GM19238 (cell line): Measurements from ENCODE around the gene HMOX1.

Experiments used
- DNase-seq: peaks from one replicate; pipeline ENCODE4 v3.0.0; 2011; ENCODE audit warnings: low spot score; ENCODE audit not compliant: insufficient read length

Gene HMOX1

DNA sequence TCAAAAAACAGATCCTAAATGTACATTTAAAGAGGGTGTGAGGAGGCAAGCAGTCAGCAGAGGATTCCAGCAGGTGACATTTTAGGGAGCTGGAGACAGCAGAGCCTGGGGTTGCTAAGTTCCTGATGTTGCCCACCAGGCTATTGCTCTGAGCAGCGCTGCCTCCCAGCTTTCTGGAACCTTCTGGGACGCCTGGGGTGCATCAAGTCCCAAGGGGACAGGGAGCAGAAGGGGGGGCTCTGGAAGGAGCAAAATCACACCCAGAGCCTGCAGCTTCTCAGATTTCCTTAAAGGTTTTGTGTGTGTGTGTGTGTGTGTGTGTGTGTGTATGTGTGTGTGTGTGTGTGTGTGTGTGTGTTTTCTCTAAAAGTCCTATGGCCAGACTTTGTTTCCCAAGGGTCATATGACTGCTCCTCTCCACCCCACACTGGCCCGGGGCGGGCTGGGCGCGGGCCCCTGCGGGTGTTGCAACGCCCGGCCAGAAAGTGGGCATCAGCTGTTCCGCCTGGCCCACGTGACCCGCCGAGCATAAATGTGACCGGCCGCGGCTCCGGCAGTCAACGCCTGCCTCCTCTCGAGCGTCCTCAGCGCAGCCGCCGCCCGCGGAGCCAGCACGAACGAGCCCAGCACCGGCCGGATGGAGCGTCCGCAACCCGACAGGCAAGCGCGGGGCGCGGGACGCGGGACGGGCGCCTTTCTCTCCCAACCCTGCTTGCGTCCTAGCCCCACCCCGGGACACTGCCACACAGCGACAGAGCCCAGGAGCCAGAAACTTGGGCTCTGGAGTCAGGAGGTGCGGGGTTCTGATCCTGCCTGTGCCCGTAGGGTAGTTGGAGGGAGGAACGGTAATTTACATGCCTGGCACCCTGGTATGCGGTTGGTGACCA is at the start of gene HMOX1:
Gene HMOX1, plus strand, starts transcription at position 560 of the 887 bp plus-strand sequence. Its CDS starts 78 bp downstream, at position 638.
- peak; percentile 67 for DNase-seq

DNA sequence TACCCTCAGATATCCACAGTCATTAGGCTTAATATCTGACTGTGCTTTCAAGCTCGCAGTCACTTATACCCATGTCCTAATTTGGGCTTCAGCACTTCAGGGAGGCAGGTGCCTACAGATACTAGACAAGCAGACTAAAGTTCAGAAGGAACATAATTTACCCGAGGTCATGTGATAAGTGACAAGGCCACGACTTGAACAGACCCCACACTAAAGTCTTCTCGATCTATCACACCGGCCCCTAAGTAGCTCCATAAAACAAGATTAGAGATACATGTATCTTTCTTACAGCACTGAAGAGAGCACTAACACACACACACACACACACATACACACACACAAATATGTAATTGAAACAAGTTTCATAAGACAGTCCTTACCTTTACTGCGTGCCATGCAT is 48.6 kb upstream of the HMOX1 start:
- DNase-seq: no peak

DNA sequence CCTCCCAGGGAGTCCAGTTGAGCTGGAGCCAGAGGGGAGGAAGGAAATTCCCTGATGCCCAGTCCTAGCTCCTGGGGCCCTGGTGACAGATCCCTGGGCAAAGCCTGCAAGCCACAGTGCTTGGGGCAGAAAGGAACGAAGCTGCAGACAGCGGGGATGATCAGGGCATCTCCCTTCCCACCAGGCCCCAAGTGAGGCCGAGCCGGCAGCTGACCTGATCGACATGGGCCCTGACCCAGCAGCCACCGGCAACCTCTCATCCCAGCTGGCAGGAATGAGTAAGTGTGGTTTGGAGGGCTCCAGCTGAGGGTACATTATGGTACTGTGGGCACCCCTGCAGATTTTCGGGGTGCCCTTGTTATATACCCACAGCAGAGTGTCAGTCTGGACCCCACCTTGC is 47.7 kb upstream of the HMOX1 start:
- DNase-seq: no peak

DNA sequence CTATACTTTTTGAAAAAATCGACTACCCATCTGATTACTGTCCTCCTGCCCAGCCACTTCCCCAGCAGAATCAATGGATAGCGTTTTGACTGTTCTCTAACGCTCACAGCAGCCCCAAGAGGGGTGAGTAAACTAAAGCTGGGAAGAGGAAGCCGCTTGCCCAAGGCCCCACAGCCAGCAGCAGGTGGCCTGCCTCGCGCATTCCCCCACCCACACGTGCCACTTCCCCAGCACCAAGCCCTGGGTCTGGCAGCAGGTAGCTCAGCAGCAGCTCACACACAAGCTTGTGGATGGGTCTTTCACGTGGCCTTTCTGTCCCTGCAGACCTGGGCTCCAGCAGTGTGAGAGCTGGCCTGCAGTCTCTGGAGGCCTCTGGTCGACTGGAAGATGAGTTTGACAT is 46.9 kb upstream of the HMOX1 start:
- DNase-seq: no peak

DNA sequence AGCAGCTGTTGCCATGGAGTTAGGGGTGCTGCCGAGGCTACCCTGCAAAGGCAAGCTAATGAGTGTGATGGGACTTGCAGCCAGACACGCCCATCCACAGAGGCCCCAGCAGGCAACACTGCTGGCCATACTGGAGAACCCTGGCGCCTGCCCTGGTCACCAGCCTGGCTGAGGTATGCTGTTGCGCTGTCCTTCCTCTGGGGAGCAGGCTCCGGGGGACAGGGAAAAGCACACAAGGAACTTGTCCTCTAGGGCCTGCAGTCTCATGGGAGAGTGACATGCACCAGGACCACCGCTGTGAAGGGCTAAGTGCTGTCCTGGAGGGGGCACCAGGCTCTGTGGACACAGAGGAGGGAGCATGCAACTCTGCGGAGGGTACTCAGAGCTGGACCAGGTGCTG is 45.4 kb upstream of the HMOX1 start:
- no peak for DNase-seq

DNA sequence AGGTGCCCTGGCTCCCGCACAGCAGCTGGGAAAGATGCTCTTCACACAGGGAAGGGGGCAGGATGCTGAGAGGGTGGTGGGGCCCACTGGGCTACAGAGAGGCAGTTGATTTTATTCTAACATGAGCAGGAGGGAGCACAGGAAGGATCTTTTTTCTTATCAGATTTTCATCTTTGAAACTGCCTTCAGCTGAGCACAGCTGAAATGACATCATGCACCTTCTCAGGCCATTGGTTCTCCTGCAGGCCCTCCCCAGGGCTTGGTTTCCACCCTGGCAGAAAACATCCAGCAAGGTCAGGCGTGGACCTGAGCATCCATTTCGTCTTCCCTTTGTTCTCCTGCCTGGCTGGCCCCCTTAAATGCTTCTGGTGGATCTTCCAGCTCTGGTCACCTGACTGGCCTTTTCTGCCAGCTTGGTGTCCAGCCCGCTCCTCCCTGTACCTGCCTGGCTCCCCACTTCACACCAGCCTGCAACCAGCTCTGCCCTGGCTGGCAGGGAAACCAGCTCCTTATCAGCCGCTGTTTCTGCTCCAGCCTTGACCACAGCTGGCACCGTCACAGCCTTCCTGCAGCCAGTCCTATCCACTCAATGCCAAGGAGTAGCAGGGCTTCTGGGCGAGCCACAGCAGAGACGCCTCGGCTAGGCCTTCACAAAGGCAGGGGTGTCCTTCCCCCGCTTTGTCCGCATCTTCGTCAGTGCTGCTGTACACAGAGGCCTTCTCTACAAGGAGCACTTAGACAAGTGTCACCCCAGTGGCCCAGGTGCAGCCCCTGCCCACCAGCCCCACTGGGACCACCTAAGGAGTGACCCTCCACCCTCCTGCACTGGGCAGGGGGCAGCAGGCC is 44.7 kb upstream of the HMOX1 start:
- DNase-seq: no peak

GRCh38 chr22:35337932-35338331 is 43.0 kb upstream of the HMOX1 start:
- DNase-seq: no peak

DNA sequence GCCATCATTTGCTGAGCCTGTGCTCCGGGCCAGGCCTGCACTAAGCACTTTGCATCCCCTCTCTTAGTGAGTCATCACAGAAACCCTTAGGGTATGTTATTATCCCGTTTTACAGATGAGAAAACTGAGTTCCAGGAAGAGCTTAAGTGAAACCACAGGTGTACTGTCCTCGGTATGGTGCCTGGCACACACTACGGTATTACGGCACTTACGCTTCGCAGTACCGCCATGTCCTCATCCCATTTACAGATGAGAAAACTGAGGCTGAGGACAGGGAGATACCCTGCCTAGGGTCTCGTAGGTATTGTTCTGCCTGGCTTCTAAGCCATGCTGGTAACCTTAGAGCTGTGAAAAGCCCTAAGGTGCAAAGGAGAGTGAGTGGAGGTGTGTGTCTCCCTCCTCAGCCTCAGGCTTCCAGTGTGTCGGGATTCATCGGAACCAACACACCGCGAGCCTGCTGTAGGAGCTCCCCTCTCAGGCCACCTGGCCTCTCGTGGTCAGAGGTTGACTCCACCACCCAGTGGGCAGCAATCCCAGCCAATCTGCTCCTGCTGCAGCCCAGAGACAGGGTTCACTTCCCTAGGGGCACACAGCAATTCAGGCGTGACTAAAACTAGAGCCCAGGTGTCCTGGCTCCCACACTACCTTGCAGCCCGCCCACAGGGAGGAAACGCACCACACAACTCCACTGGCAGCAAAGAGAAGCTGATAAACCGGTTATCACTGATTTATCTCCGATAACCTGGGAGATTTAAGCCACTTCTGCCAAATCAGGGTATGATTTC is 39.6 kb upstream of the HMOX1 start:
- no peak for DNase-seq

GRCh38 chr22:35342390-35342789 is 38.5 kb upstream of the HMOX1 start:
- DNase-seq: no peak

GRCh38 chr22:35343664-35344550 is 37.0 kb upstream of the HMOX1 start:
- DNase-seq: no peak

DNA sequence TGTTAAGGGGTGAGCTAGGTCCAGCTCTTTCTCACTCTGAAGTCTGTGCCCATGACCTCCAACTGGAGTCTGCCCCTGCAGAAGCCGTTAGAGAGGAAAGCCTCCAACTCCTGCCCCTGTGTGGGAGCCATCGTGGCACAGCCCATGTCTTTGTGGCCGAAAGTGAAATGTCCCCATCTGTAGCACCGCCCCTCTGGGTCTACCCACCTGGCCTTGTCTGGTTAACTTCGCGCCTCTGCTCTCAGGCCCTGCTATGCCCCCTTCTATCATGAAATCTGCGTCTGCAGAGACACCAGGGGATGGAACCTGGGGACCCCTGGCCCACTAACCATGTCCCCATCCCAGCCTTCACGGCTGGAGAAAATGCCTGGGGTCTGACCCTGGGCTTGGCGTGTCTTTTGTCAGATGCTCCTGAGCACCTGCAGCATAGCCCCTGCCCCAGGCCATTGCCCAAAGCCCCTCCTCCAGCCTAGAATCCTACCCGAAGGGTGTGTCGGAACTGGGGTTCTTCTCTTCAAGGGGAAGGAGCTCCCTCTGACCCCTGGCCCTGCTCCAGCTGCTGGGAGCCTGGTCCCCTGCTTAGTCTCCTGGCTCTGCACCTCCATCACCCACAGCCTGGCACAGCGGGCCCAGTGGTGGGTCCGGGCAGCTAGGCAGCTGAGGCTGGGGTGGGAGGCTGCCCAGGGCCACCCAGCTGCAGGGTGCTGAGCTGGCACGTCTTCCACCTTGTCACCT is 35.8 kb upstream of the HMOX1 start:
- DNase-seq: no peak

- no peak for DNase-seq
Observed at GRCh38 chr22:35345808-35346505, 34.9 kb upstream of the HMOX1 start.

DNA sequence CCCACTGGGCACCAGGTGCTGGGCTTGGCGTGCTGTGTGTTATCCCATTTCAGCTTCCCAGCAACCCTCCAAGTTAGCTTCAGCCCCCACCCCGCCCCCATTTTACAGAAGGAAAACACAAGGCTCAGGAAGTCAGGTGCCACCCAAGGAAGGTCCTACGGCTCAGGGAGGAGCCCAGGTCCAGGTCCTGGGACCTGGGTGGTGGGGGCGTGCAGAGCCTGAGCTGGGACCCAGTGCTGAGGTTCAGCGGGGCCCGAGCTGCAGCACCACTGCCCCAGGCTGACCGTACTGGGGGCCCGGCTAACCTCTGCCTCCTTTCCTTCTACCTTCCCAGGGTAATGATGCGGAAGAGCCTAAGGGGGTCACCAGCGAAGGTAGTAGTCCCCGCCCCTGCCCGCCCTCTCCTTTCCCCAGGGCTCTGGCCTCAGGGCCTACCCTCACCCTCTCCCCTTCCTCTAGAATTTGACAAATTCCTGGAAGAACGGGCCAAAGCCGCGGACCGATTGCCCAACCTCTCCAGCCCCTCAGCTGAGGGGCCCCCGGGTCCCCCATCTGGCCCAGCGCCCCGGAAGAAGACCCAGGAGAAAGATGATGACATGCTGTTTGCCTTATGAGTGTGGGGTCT is 34.2 kb upstream of the HMOX1 start:
- no peak for DNase-seq

GRCh38 chr22:35347462-35347861 is 33.4 kb upstream of the HMOX1 start:
- no peak for DNase-seq

GRCh38 chr22:35348026-35348590 is 32.8 kb upstream of the HMOX1 start:
- DNase-seq: no peak

GRCh38 chr22:35348703-35349102 is 32.2 kb upstream of the HMOX1 start:
- DNase-seq: no peak

GRCh38 chr22:35349368-35349703 is 31.6 kb upstream of the HMOX1 start:
- DNase-seq: no peak

DNA sequence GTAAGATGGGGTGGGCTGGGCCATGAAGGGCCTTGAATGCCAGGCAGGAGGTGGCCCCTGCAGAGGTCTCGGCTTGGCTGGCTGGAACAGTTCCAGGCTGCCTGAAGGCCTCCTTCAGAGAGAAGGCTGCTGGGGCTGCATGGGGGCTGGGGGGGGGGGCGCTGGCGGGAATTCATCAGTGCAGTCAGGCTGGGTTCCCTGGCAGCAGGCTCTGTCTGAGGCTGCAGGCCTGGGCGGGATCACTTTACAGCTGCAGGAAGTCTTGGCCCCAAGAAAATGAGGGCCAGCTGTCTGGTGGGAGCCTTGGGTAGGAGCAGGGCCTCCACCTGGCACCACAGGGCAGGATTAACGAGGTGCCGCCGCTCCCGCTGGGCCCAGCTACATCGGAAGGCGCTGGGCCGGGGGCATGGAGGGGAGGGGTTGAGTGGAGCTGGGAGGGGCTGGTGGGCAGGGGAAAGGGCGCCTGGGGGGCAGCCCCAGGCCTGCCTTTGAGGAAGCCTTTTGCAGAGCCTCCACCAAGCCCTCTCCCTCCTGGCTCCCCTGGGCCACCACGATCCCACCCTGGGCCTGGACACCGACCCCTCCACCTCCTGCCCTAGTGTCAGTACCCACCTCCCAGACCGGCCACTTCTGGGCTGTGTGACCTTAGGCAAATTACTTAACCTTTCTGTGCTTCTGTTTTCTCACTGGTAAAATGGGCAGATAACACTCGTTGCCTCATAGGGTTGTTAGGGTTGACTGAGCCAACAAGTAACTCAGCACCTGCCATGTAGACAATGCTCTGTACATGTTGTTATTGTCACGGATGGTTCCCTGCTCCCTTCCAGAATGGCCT is 31.0 kb upstream of the HMOX1 start:
- no peak for DNase-seq
